HUES6 (cell line): ENCODE data around the gene ARHGAP15.

Experiments
- H3K27ac ChIP-seq: 2 replicates; pipeline ENCODE4 v1.7.0; 2013; ENCODE audit warnings: low read depth, mild to moderate bottlenecking, low read length, inconsistent platforms
- H3K27me3 ChIP-seq: 2 replicates; pipeline ENCODE4 v1.6.1; 2013; ENCODE audit warnings: low read length; ENCODE audit not compliant: control insufficient read depth, insufficient read depth
- H3K36me3 ChIP-seq: 2 replicates; pipeline ENCODE4 v1.6.1; 2013; ENCODE audit warnings: low read length; ENCODE audit not compliant: control insufficient read depth, insufficient read depth
- H3K4me1 ChIP-seq: 2 replicates; pipeline ENCODE4 v1.6.1; 2013; ENCODE audit warnings: low read length; ENCODE audit not compliant: control insufficient read depth, insufficient read depth
- H3K4me3 ChIP-seq: 2 replicates; pipeline ENCODE4 v1.5.1; 2013; ENCODE audit warnings: low read depth, low read length
- H3K9ac ChIP-seq: one replicate; pipeline ENCODE4 v1.6.1; 2013; ENCODE audit warnings: mild to moderate bottlenecking, low read length
- H3K9me3 ChIP-seq: 2 replicates; pipeline ENCODE4 v1.6.1; 2013; ENCODE audit warnings: low read depth, low read length; ENCODE audit not compliant: control insufficient read depth, insufficient read depth

Gene ARHGAP15

DNA sequence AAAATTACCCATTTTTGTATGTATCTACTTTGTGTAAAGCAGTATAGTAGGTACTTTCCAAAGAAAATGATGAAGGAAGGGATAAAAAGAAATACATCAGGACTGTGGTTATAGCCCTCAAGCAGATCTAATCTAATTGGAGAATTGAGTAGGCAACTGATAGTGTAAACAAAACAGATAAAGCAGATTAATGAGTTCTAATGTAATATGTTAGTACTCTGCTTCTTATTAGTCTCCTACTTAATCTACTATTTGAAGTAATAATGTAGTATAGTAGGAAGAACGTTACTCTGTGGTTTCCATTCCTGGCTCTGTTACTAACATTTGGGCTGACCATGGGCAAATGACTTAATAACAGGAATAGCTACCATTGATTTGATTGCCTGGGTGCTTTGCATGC, 250.7 kb downstream of the ARHGAP15 start:
- H3K9me3 ChIP-seq = no peaks in the 10 kb centered on the region
- no peaks in the 10 kb centered on the region for H3K36me3 ChIP-seq
- no peak overlapping the region for H3K4me3 ChIP-seq
- no peak overlapping the region for H3K9ac ChIP-seq
- no peak overlapping the region for H3K27ac ChIP-seq
- no peaks in the 10 kb centered on the region for H3K4me1 ChIP-seq
- H3K27me3 ChIP-seq = no peaks in the 10 kb centered on the region

DNA sequence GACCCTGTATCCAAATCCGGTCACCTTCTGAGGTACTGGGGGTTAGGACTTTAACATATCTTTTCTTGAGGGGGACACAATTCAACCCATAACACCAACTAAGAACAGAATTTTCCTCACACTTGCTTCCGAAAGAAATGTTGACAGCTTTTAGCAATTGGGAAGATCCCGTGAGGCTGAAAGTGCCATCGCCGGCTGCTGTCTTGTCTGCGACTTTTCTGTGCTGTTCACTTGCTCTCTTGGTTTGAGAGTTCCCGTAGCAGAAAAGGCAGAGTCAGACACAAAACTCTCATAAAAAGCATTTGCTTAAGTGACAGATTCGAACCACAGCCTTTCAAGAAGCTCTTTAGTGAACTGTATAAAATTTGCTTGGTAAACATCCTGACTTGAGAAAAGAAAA, 253.4 kb downstream of the ARHGAP15 start:
- Histone ChIP-seq H3K27ac (no peak overlapping the region), H3K4me3 (no peak overlapping the region), H3K27me3 (no peaks in the 10 kb centered on the region), H3K4me1 (no peaks in the 10 kb centered on the region), H3K9ac (no peak overlapping the region), H3K9me3 (no peaks in the 10 kb centered on the region), H3K36me3 (no peaks in the 10 kb centered on the region)

DNA sequence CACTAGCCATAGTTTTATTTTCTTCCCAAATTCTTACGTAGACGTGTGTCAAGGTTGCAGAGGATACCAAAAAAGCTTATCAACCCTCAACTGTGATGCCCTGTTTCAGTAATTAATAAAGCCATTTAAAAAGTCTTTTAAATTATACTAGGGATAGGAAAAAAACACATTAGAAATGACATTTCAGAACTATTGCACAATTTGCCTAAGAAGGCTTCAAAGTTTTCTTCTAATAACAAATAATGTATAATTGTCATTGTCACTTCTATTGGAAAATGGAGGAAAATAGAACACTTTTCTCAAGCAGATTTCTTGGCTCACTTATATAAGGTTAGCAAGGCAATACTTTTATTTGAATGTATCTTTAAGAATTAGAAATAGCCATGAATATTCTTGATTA, 253.8 kb downstream of the ARHGAP15 start:
- Histone ChIP-seq H3K9ac (no peak overlapping the region), H3K27me3 (no peaks in the 10 kb centered on the region), H3K9me3 (no peaks in the 10 kb centered on the region), H3K4me3 (no peak overlapping the region), H3K36me3 (no peaks in the 10 kb centered on the region), H3K4me1 (no peaks in the 10 kb centered on the region), H3K27ac (no peak overlapping the region)

DNA sequence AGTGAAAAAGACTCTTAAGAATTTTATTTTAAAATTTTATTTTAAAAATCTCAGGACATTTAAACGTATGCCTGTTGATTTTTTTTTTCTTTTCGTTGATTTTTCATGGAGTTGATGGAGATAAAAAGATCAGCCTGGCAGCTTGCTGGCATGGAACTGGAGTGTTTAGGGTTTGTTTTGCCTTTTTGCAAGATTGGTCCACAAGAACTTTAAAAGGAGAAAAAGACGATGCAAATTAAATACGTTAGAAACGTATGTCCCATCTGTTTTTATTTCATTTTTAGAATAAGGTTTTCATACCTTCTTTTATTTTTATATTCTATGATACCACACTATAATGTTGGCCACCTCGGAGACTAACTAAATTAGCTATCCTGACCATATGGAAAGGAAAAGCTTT, 254.9 kb downstream of the ARHGAP15 start:
- Histone ChIP-seq H3K4me3 (no peak overlapping the region), H3K9ac (no peak overlapping the region), H3K9me3 (no peaks in the 10 kb centered on the region), H3K27me3 (no peaks in the 10 kb centered on the region), H3K4me1 (no peaks in the 10 kb centered on the region), H3K36me3 (no peaks in the 10 kb centered on the region), H3K27ac (no peak overlapping the region)

DNA sequence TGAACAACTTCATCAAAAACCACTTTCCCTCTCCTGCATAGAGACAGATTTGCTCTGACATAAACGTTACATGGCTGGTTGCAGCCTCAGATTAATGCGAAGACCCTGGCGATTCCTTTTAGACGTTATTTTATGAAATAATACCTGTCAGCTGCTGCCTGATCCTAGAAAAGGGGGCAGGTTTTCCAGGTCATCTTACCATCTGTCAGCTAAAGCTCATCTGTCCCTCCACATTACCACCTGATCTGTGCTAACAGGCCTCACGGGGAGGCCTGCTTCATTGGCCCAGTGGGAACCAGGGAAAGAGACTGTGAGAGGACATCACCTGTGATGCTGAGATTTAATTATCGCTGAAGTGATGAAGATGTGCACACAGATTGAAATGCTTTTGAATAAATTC, 261.0 kb downstream of the ARHGAP15 start:
- Histone ChIP-seq H3K36me3 (no peaks in the 10 kb centered on the region), H3K27me3 (no peaks in the 10 kb centered on the region)

DNA sequence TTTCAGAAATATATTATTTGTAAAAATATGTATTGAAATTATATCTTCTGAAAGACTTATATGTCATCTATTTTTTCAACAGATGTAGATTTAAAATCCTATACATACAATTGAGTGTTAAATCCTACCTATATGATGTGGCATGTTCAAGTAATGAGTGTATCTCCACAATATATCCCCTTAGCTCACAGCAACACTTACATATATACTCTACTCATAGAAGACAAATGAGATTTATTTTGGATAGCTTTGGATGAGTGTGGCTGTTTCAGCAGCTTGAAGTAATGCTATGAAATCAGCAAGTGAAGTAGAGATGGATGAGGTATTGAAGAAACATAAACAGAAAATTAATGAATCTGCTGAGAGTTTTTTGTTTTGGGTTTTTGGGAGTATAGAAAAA, 263.1 kb downstream of the ARHGAP15 start:
- Histone ChIP-seq H3K27ac (no peak overlapping the region), H3K9ac (no peak overlapping the region), H3K9me3 (no peaks in the 10 kb centered on the region), H3K4me1 (0 out of 2 replicates have a peak, but pooled peaks cover 4% of the 10 kb centered on the region), H3K36me3 (no peaks in the 10 kb centered on the region), H3K27me3 (no peaks in the 10 kb centered on the region), H3K4me3 (no peak overlapping the region)

More for the DNA sequence above, 261.0 kb downstream of the ARHGAP15 start:
- H3K4me1 ChIP-seq = 0 out of 2 replicates have a peak, but pooled peaks cover 4% of the 10 kb centered on the region
- H3K4me3 ChIP-seq = no peak overlapping the region
- no peak overlapping the region for H3K9ac ChIP-seq
- no peak overlapping the region for H3K27ac ChIP-seq
- no peaks in the 10 kb centered on the region for H3K9me3 ChIP-seq

DNA sequence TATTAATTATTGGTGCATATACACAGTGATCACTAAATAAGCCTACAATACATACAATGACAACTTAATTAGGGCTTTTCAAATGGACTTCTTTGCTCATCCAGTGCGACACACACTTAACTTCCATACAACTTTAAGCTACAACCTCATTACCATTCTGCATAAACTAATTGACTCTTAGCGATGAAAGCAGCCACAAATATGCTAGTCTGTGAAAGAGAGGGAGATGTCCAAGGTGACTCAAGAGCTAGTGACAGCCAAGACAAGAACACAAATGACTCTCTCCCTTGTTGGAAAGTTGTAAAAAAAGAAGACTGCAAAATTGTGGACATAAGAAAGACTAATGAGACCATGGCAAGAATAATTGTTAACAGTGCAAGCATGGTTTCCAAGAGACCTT, 264.8 kb downstream of the ARHGAP15 start:
- Histone ChIP-seq H3K9ac (no peak overlapping the region), H3K9me3 (no peaks in the 10 kb centered on the region), H3K36me3 (no peaks in the 10 kb centered on the region), H3K27ac (no peak overlapping the region), H3K4me3 (no peak overlapping the region), H3K4me1 (peaks cover 4% of the 10 kb centered on the region; the same call in 1 of the 2 replicates), H3K27me3 (no peaks in the 10 kb centered on the region)

DNA sequence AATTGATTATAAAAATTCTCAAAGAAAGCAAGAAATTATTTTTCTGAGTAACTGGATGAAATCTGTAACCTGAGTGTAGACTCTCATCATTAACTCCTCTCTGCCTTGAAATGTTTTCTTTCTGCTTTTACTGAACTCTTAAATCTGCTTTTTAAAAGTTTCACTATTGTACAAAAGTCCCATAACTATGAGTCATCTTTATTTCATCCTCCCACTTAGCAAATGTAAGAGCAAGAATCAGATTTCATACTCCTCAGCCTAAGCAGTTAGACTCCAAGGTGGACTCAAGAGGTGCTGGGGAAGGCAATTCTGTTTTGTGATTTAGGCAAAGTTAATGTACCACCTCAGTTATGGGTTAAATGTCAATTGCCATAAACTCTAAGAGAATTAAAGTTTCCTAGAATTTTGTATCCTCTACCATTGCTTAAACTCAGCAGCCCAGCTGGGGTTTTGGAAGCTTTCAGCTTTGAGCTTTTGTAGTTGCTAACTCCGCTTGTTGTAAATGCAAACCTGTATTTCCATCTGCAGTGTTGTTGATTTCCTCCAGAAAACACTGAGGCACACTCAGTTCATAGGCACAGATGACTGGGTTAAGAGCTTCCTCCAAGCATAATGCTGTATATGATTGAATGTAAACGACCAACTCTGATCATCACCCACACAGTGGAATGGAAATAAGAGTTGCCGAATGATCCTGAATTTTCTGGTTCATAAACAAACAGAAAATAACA, 268.8 kb downstream of the ARHGAP15 start:
- no peaks in the 10 kb centered on the region for H3K27me3 ChIP-seq
- no peak overlapping the region for H3K4me3 ChIP-seq
- no peaks in the 10 kb centered on the region for H3K36me3 ChIP-seq
- no peak overlapping the region for H3K9ac ChIP-seq
- H3K4me1 ChIP-seq = no peaks in the 10 kb centered on the region; the same call in 1 of the 2 replicates
- no peak overlapping the region for H3K27ac ChIP-seq
- no peaks in the 10 kb centered on the region for H3K9me3 ChIP-seq

DNA sequence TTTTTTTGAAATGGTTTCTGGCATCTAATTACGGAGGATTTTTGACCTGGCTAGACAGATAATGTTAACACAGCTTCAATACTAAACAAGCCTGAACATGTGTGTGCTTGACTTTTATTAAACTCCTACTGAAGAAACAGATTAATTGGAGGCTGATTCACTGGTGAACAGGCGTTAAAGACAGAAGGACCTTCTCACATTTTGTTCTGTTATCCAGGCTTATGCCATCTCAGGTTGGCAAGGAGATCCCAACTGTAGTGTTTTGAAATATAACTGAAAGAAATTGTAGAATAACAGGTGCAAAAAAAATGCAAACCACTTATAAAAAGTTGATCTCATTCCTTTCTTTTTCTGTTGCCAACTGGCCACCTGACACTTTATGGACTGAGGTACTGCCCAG, 269.6 kb downstream of the ARHGAP15 start:
- no peaks in the 10 kb centered on the region for H3K36me3 ChIP-seq
- no peak overlapping the region for H3K27ac ChIP-seq
- H3K9me3 ChIP-seq = no peaks in the 10 kb centered on the region
- no peak overlapping the region for H3K4me3 ChIP-seq
- no peaks in the 10 kb centered on the region for H3K27me3 ChIP-seq
- no peaks in the 10 kb centered on the region; the same call in 1 of the 2 replicates for H3K4me1 ChIP-seq
- no peak overlapping the region for H3K9ac ChIP-seq

DNA sequence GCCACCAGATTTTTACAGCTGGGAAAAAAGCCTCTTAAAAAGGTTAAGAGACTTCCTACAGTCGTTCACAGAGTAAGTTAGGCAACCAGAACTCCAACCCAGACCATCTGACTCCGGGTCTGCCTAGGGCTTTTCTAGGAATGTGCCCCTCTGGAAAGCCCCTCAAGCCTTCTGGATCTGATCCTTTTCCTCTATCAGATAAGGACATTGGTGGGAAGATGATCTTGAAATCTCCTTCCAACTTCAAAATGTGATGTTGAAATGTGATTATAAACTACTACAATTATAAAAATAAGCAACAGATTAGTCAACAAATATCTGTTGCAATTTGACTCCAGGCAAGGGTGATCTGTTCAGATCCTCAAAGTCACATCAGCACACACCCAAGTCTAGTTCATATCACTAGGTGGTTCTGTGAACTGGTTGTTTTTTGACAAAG, 270.4 kb downstream of the ARHGAP15 start:
- Histone ChIP-seq H3K9me3 (no peaks in the 10 kb centered on the region), H3K4me3 (no peak overlapping the region), H3K4me1 (no peaks in the 10 kb centered on the region; the same call in 1 of the 2 replicates)

DNA sequence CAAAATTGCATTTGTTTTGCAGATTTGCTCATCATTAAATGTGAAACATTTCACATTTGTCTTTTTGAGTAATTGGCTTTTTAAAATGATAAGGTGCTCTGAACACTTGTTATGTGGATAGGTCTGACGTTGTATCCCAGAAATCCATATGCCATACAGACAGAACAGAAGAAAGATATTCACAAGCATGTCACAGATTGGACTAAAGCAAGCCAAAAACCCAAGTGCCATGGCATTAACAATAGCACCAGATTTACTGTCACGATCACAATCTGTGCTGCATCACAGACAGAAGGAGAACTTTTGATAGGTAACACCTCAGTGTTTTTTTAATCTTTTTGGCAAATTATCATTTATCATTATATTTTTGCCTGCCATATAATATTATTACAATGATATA, 272.6 kb downstream of the ARHGAP15 start:
- no peak overlapping the region for H3K27ac ChIP-seq
- no peaks in the 10 kb centered on the region for H3K27me3 ChIP-seq
- no peaks in the 10 kb centered on the region for H3K36me3 ChIP-seq
- no peaks in the 10 kb centered on the region; the same call in 1 of the 2 replicates for H3K4me1 ChIP-seq
- no peak overlapping the region for H3K9ac ChIP-seq
- no peak overlapping the region for H3K4me3 ChIP-seq
- no peaks in the 10 kb centered on the region for H3K9me3 ChIP-seq

More for the DNA sequence above, 270.4 kb downstream of the ARHGAP15 start:
- no peaks in the 10 kb centered on the region for H3K36me3 ChIP-seq
- no peaks in the 10 kb centered on the region for H3K27me3 ChIP-seq
- no peak overlapping the region for H3K9ac ChIP-seq
- no peak overlapping the region for H3K27ac ChIP-seq
